NCI-H2107 (cell line): ENCODE data around the gene PRPSAP1.
"Not testable (repeated sequence)": the region's sequence is repeated elsewhere in the genome, so short reads cannot be mapped to it uniquely, and the experiment has no call there.

Experiments
- DNase-seq: peaks from one replicate; lab custom pipeline; 2025; lab: John Stamatoyannopoulos, UW

PRPSAP1 gene

DNA sequence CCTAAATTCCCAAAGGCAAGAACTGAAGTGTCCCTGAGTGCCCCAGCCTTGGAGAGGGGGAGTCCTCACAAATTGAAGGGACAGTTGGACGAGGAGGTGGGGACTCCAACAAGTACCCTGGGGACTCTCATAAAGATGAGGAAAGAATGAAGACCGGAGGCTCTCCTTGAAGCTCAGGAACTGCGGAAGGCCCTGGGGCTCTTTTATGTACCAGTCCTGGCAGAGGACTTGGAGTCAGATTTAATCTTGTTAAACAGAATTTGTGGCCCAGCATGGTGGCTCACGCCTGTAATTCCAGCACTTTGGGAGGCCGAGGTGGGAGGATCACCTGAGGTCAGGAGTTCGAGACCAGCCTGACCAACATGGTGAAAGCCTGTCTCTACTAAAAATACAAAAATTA is 6.1 kb upstream of the PRPSAP1 start:
- DNase-seq, result not testable (repeated sequence)

DNA sequence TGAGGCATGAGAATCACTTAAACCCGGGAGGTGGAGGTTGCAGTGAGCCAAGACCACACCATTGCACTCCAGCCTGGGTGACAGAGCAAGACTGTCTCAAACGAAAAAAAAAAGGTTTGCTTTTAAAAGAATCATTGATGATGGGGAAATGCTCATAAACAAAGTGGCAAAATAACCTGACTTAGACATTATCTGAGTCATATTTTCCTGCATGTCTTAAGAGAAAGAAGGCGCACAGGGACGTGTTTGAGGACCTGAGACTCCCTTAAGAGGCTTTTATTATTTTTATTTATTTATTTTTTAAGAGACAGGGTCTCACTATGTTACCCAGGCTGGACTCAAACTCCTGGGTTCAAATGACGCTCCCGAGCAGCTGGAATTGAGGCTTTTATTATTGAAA is 5.7 kb upstream of the PRPSAP1 start:
- no peak for DNase-seq

DNA sequence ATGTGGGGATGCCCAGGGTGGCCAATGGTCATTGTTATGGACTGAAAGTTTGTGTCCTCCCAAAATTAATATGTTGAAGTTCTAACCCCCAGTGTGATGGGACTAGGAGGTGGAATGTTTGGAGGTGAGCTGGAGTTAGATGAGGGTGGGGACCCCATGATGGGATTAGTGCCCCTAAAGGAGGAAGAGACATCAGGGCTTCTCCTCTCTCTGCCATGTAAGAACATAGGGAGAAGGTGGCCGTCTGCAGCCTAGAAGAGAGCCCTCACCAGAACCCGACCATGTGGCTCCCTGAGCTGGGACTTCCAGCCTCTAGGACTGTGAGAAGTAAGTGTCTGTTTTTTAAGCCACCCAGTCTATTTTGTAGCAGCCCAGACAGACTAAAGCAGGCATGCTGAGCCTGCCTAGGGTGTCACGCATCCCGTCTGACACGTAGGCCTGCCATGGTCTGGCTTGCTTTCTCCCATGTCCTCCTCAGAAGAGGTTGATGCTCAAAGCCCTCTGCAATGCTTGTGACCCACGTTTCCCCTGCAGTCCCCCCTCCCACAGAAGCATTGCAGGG is 4.0 kb upstream of the PRPSAP1 start:
- no peak for DNase-seq

DNA sequence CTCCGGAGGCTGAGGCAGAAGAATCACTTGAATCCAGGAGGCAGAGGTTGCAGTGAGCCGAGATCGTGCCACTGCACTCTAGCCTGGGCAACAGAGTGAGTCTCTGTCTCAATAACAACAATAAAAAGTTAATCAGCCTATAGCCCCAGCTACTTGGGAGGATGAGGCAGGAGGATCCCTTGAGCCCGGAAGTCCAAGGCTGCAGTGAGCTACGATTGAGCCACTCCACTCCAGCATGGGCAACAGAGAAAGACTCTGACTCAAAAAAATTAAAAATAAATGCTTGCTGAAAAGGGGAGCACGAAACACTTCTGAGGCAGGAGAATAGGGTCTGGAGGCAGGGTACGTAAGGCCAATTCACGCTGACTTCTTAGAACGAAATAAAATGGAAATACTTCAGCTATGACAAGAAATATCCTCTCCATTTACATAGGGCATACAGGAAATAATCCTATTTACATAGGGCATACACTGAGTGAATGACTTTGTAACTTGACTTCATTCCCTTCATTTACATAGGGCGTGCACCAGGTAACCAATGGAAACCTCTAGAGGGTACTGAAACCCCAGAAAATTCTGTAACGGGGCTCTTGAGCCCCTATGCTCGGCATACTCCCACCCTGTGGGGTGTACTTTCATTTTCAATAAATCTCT is 3.2 kb upstream of the PRPSAP1 start:
- no peak for DNase-seq

DNA sequence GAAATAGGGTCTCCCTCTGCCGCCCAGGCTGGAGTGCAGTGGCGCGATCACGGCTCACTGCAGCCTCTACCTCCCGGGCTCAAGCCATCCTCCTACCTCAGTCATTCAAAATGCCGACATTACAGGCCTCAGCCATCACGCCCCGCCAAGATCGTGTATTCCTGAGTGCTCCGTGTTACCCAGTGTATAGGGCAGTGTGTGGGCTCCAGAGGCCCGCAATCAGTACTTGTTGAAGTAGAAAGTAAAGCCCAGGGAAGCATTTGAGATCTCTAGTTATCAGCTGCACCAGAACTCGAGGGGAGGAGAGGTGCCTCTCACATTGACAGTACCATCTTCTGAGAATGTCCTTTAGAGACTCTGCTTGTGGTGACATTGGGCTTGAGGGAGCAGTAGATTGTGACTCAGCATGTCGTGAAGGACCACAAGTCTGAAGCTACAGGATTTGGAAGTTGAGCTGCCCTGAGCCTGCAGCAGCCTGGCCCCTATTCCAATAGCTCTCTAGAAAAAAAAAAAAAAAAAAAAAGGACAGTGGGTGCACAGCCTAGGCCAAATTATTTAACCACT is 1.1 kb upstream of the PRPSAP1 start:
- DNase-seq, result no peak

DNA sequence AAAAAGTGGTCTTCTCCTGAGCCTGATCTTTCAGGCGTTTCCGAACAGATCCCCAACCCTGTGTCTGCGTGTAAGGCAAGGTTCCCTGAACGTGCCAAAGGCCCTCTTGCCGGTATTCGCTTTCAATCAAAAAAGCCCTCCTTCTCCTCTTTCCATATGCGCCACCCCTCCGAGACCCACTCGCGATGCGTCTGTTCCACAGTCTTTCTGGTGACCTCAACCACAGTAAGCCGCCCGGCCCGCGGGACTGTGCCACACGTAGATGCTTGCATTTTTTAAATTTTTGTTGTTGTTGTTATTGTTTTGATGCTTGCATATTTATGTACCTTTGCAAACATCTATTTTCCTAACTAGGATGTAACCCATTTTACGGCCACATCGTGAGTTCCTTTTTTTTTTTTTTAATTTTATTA is 607 bp upstream of the PRPSAP1 start:
- no peak for DNase-seq

DNA sequence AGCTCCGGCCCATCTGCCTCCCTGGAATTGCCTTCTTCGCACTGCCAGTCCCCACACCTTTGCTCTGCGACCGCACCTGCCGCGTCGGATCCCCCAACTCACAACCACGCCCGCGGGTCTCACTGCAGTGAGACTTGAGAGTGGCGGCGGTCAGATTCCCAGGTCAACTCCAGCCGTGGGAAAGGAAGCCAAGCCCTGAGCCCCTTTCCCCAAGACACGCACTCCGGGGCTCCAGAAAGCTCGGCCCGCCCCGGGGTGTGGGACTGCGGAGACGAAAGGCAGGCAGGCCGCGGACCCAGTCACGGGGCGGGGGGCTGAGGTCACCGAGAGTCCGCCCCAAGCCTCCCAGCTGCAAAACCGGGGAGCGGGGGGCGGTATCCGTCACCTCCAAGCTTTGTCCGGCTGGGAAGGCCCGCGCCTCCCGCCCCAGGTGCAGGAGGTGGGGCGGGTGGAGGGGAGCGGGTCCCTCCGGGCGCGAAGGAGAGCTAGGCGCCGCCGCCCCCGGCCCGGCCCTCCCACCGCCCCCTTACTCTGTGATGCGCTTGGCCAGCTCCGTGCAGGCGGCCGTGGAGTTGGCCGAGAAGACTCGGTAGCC is 615 bp downstream of the PRPSAP1 start:
- no peak for DNase-seq

DNA sequence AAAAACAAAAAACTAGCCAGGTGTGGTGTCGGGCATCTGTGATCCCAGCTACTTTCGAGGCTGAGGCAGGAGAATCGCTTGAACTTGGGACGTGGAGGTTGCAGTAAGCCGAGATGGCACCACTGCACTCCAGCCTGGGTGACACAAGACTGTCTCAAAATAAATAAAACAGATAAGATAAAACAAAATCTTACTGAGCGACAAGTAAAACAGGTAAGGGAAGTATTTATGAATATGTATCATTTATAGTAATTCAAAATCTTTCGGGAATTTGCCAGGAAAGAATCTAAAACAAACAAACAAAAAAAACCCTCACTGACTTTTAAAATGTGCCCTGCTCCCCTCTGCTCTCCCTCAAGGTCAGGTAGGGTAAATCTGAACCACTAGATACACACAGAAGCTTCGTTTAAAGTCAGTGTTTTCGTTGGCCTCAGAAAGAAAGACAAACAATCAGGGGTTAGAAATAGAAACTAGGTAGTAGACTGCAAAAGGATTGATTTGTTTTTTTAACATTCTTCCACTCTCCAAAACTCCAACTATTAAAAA is 2.1 kb downstream of the PRPSAP1 start:
- DNase-seq, result no peak

DNA sequence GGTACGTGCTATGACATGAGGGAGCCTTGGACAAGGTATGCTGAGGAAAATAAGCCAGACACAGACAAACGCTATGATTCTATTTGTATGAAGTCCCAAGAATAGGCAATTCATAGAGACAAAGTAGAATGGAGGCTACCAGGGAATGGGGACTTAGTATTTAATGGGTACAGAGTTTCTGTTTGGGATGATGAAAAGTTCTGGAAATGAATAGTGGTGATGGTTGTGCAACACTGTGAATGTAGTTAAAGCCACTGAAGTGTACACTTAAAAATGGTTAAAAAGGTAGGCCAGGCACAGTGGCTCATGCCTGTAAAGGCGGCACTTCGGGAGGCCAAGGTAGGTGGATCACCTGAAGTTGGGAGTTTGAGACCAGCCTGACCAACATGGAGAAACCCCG is 3.3 kb downstream of the PRPSAP1 start:
- DNase-seq, result no peak

DNA sequence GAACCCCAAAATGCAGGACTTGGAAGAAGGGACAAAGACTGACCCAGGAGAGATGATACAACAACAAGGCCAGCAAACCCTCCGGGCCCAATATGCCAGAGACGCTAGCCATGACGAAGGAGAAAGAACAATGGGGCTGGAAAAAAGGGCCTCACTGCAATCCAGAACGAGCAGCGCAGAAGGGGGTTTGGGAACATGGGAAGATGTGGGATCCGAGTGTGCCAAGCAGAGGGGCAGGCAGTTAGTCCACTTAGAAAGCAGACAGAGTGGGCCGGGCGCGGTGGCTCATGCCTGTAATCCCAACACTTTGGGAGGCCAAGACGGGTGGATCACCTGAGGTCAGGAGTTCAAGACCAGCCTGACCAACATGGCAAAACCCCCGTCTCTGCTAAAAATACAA is 6.8 kb downstream of the PRPSAP1 start:
- DNase-seq, result not testable (repeated sequence)

DNA sequence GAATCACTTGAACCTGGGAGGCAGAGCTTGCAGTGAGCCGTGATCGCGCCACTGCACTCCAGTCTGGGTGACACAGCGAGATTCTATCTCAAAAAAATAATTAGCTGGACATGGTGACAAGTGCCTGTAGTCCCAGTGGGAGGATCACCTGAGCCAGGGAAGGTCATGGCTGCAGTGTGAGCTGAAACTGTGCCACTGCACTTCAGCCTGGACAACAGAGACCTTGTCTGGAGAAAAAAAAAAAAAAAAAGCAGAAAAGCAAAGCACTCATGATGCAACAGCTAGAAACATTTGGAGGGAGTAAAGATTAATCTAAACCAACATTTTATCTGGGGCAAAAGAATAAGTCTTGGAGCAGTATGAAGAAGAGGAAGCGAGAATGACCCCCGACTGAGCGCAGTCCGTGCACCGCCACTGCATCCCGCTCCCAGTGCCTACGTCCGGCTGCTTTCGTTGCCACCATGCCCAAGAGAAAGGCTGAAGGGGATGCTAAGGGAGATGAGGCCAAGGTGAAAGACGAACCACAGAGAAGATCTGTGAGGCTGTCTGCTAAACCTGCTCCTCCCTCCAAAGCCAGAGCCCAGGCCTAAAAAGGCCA is 8.2 kb downstream of the PRPSAP1 start:
- DNase-seq, result no peak

DNA sequence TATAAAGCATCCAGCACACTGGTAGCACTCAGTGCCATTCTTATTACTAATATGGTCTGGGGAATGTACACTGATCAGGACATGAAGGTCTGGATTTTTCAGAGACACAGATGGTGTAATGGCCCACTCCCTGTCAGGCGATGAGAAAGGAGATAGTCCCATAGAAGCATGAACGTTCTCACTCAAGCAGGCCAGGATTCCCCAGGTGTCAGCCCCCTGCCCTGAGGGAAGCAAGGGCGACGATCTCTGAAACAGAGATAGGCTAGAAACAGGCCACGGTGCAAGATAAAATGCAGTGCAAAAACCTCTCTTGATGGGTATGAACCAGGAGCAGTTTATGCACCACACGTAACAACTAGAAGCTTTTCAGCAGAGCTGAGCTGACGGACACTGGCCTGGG is 10.6 kb downstream of the PRPSAP1 start:
- DNase-seq, result no peak

DNA sequence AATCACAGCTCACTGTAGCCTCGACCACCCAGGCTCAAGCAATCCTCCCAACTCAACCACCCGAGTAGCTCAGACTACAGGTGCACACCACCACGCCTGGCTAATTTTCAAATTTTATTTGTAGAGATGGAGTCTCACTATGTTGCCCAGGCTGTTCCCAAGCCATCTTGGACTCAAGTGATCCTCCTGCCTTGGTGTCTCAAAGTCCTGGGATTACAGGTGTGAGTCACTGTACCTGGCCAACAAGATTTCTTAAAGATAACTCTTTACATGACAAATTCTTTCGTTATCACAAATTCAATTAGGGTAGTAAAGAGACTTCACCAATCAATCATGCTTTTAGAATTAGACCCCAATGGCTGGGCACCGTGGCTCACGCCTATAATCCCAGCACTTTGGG is 12.4 kb downstream of the PRPSAP1 start:
- DNase-seq, result no peak

DNA sequence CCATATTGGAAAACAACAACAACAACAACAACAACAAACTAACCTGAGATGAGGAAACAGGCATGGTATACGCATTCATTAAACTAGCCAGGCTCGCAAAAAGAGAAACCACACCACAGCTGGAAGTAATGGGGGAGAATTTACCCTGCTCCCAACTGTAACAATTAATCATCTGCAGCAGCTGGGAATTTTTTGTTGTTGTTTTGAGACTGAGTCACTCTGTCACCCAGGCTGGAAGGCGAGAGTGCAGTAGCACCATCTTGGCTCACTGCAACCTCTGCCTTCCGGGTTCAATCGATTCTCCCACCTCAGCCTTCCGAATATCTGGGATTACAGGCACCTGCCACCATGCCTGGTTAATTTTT is 16.3 kb downstream of the PRPSAP1 start:
- no peak for DNase-seq

DNA sequence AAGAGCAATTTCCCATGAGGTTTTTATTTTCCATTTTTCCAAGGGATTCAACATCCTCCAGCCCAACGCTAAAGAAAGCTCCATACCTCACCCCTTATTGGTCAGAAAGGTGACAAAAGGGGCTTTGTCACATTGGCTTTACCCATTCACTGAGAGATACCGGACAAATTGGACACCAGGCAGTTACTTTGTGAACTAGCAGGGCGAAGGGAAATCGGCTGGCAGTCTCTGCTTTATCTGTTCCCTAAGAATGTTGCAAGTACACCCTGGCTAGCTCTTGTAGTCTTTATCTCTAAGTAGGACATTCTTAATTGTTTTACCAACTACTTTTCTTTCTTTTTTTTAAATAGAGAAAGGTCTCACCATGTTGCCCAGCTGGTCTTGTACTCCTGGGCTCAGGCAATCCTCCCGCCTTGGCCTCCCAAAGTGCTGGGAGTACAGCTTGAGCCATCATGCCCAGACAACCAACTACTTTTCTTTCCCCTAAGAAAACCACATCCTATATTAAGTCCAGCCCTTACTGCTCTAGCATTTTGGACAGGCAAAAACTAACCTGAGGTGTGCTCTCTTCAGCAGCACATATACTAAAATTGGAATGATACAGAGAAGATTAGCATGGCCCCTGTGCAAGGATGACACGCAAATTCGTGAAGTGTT is 16.8 kb downstream of the PRPSAP1 start:
- no peak for DNase-seq

DNA sequence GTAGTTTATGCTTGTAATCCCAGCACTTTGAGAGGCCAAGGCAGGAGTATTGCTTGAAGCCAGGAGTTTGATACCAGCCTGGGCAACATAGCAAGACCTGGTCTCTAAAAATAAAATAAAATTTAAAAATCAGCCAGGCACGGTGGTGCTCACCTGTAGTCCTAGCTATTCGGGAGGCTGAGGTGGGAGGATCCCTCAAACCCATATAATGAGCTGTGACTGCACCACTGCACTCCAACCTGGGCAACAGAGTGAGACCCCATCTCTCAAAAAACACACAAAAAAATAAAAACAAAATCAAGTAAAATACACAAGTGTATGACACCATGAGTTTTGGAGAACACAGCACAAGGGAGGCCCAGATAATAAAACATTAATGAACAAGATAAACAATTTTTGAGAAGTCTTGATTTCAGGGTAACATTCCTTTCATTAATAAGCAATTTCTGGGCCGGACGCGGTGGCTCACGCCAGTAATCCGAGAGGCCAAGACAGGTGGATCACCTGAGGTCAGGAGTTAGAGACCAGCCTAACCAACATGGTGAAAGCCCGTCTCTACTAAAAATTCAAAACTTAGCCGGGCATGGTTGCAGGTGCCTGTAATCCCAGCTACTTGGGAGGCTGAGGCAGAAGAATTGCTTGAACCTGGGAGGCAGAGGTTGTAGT is 17.9 kb downstream of the PRPSAP1 start:
- DNase-seq, result no peak

DNA sequence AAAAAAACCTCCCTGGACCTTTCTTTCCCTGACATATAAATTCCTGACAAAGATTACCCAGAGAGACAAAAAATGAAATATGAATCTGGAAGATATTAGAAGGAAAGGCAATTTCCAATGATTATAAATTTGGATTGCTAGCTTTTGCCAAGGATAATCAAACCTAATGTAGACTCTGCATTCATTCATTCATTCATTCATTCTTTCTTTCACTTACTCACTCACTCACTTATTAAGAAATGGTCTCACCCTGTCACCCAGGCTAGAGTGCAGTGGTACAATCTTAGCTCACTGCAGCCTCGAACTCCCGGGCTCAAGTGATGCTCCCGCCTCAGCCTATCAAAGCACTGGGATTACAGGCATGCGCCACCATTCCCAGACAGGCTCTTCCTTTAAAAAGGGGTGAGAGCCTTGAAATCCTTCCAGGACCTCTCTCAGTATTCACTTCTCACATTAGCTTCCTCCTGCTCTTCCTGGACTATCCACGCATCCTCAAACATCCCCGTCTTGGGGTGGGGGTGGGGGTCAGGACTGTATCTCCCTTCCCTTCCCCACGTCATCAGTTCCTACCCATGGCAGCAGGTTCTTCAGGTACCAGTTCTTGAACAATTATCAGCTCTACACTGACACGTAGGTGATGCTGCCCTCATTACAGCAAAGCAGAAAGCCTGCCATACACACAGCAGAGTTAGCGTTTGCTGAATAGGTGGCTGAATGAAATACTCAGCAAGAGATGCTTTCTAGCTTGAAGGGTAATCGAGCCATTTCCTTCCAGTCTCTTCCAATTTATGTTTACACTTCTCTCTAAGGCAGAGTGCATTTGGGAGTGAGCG is 19.8 kb downstream of the PRPSAP1 start:
- DNase-seq, result no peak

DNA sequence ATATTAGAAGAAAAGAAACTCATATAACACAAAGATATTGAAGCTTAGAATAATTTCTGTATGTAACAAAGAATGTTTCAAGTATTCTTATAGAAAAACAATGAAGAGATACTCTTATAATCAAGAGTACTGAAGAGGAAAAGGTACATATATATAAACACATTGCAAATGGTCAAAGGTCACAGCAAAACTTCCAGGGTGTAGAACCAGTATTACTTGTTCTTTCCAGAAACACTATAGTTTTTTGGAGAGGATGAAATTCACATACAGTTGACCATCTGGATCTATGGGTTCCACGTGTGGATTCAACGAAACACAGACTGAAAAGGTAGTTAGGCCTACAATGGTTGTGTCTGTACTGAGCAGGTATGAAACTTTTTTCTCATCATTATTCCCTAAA is 22.6 kb downstream of the PRPSAP1 start:
- DNase-seq, result no peak

DNA sequence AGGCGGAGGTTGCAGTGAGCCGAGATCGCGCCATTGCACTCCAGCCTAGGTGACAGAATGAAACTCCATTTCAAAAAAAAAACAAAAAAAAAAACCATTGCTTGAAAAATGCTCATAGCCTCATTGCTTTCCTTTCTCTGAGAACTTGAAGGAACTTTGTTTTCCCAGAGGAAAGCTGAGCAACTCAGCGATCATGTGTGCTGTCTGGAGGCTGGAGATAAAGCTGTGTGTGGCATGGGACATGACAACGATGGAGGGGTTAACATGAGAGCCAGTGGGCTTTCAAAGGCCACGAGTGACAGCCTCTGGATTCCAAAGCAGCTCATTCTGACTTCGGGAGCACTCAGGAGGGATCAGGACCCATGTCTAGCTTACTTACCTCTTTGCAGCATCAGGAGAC is 24.1 kb downstream of the PRPSAP1 start:
- DNase-seq, result no peak

DNA sequence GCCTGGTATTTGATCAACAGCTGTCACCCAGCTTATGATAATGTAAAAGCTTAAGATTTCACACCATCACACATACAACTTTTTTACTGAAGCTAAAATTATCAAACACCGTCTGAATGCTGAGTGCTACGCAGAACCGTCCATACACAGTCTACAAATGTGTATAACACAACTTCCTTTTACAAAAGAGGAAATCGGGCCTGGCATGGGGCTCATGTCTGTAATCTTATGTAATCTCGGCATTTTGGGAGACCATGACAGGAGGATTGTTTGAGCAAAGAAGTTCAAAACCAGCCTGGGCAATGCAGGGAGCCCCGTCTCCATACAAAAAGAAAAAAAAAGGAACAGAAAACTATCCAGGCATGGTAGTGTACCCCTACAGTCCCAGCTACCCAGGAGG is 26.0 kb downstream of the PRPSAP1 start:
- DNase-seq, result no peak

DNA sequence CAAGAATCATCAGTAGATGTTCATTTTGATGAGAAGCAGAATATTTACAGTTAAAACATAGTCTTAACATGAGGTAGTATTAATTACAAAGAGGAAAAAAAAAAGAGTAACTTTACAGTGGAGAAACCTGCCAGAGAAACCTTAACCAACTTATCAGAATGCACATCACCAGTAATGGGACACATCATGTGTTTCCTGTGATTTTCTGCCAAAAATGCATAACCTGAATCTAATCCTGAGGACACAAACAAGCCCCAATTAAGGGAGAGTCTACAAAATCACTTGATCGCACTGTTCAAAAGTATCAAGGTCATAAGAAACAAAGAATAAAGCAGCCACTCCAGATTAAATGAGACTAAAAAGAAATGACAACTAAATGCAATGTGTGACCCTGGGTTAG is 27.4 kb downstream of the PRPSAP1 start:
- no peak for DNase-seq
